ENCODE data around the gene SMYD3.

Gene SMYD3

GRCh38 chr1:245915841-245916240, 591.2 kb downstream of the SMYD3 start:
- no peaks in the 10 kb centered on the region for H3F3A ChIP-seq (ENCODE audit: insufficient read depth)
- H3K4me3 ChIP-seq (ENCODE audit: insufficient read depth, low read length, poor library complexity, severe bottlenecking) = no peak overlapping the region
- no peak overlapping the region for H3K27ac ChIP-seq (ENCODE audit: low read depth, low read length)
- no peak overlapping the region for H3K9ac ChIP-seq (ENCODE audit: low read length)
- no peaks in the 10 kb centered on the region for H3K9me3 ChIP-seq (ENCODE audit: insufficient read depth, low read length)
- no peaks in the 10 kb centered on the region for H3K9me2 ChIP-seq (replicated peaks; ENCODE audit: insufficient read depth, low read length)
- no peaks in the 10 kb centered on the region for H4K20me1 ChIP-seq (ENCODE audit: low read depth, low read length)
- 0 out of 2 replicates have a peak, but pooled peaks cover 2% of the 10 kb centered on the region for H3K36me3 ChIP-seq (ENCODE audit: low read length)
- no peak overlapping the region for H2AFZ ChIP-seq (ENCODE audit: low read depth, low read length, severe bottlenecking)
- H3K79me2 ChIP-seq (ENCODE audit: insufficient read depth, low read length) = no peaks in the 10 kb centered on the region
- H3K27me3 ChIP-seq (ENCODE audit: low read length) = no peaks in the 10 kb centered on the region
- no peak overlapping the region for H3K4me2 ChIP-seq (ENCODE audit: low read depth, low read length, poor library complexity, severe bottlenecking)
- no peak for TF ChIP-seq CTCF (IDR thresholded peaks at IDR 0.05; ENCODE audit: insufficient read depth, low read length, poor library complexity, severe bottlenecking)
- no peak for TF ChIP-seq EZH2phosphoT487 (conservative IDR thresholded peaks at IDR 0.05; ENCODE audit: low read length)

- H3K36me3 ChIP-seq (ENCODE audit: low read length) = 0 out of 2 replicates have a peak, but pooled peaks cover 2% of the 10 kb centered on the region
- no peak overlapping the region for H3K4me2 ChIP-seq (ENCODE audit: low read depth, low read length, poor library complexity, severe bottlenecking)
- H3K9me2 ChIP-seq (replicated peaks; ENCODE audit: insufficient read depth, low read length) = no peaks in the 10 kb centered on the region
- no peaks in the 10 kb centered on the region for H3F3A ChIP-seq (ENCODE audit: insufficient read depth)
- H3K27me3 ChIP-seq (ENCODE audit: low read length) = no peaks in the 10 kb centered on the region
- H2AFZ ChIP-seq (ENCODE audit: low read depth, low read length, severe bottlenecking) = no peak overlapping the region
- no peak overlapping the region for H3K4me3 ChIP-seq (ENCODE audit: insufficient read depth, low read length, poor library complexity, severe bottlenecking)
- no peaks in the 10 kb centered on the region for H3K79me2 ChIP-seq (ENCODE audit: insufficient read depth, low read length)
- no peak overlapping the region for H3K27ac ChIP-seq (ENCODE audit: low read depth, low read length)
- TF ChIP-seq EZH2phosphoT487 (conservative IDR thresholded peaks at IDR 0.05; ENCODE audit: low read length) = no peak
- TF ChIP-seq CTCF (IDR thresholded peaks at IDR 0.05; ENCODE audit: insufficient read depth, low read length, poor library complexity, severe bottlenecking) = no peak
- H3K9me3 ChIP-seq (ENCODE audit: insufficient read depth, low read length) = no peaks in the 10 kb centered on the region
- H4K20me1 ChIP-seq (ENCODE audit: low read depth, low read length) = no peaks in the 10 kb centered on the region
- H3K9ac ChIP-seq (ENCODE audit: low read length) = no peak overlapping the region
Measured at GRCh38 chr1:245915406-245915805, 591.7 kb downstream of the SMYD3 start.

- H3K9me3 ChIP-seq (ENCODE audit: insufficient read depth, low read length) = no peaks in the 10 kb centered on the region
- no peak overlapping the region for H3K4me2 ChIP-seq (ENCODE audit: low read depth, low read length, poor library complexity, severe bottlenecking)
- no peaks in the 10 kb centered on the region for H3K36me3 ChIP-seq (ENCODE audit: low read length)
- no peaks in the 10 kb centered on the region for H3F3A ChIP-seq (ENCODE audit: insufficient read depth)
- H3K27ac ChIP-seq (ENCODE audit: low read depth, low read length) = no peak overlapping the region
- H3K27me3 ChIP-seq (ENCODE audit: low read length) = no peaks in the 10 kb centered on the region
- H3K79me2 ChIP-seq (ENCODE audit: insufficient read depth, low read length) = no peaks in the 10 kb centered on the region
- no peak overlapping the region for H3K4me3 ChIP-seq (ENCODE audit: insufficient read depth, low read length, poor library complexity, severe bottlenecking)
- no peak overlapping the region for H2AFZ ChIP-seq (ENCODE audit: low read depth, low read length, severe bottlenecking)
- no peaks in the 10 kb centered on the region for H3K9me2 ChIP-seq (replicated peaks; ENCODE audit: insufficient read depth, low read length)
- no peaks in the 10 kb centered on the region for H4K20me1 ChIP-seq (ENCODE audit: low read depth, low read length)
- no peak overlapping the region for H3K9ac ChIP-seq (ENCODE audit: low read length)
- no peak for TF ChIP-seq EZH2phosphoT487 (conservative IDR thresholded peaks at IDR 0.05; ENCODE audit: low read length)
- no peak for TF ChIP-seq CTCF (IDR thresholded peaks at IDR 0.05; ENCODE audit: insufficient read depth, low read length, poor library complexity, severe bottlenecking)
Measured at GRCh38 chr1:245908543-245908942, 598.5 kb downstream of the SMYD3 start.
